Right kidney (tissue), 1 donor: Measurements from ENCODE around the gene INTS13.
"Not testable (repeated sequence)": the region's sequence is repeated elsewhere in the genome, so short reads cannot be mapped to it uniquely, and the experiment has no call there.

Experiments
- DNase-seq: peaks from one replicate; pipeline ENCODE4 v3.0.0-alpha.2; 2016

INTS13 gene

DNA sequence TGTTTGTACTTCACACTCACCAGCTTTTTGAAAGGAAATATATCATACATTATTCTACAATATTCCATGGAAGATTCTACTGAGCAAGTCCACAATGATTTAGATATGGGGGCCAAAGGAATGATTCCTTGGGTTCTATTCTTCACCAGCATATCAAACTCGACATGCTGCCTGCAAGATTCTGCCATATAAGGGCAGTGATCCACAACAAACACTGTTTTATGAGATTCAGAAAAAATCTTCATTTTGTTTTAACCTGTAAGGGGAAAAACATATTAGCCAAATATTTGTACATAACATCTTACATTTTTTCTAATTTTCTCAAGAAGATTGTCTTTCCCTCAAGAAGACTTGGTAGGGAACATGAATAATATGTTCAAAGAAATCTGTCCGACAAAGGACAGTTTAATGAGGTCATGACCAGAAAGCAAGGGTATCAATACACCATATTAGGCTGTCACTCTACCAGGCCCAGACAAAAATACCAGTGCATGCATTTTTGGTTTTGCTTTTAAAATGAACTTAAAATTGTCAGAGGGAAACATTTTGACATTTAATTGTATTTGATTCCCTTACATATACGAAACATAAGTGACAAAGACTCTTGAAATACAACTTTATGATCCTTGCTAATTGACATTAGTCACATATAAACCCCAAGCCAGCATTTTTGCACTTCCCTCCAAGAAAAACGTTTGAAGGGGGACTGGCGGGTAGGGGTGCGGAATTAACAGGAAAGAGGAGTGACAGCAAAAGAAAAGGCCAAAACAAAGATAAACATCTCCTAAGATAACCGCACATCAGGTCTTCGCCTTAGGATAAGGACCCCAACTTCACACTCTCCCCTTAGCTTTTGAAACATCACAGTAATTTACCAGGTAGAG lies 980 bp downstream of the INTS13 start:
- peak; percentile 13 for DNase-seq

DNA sequence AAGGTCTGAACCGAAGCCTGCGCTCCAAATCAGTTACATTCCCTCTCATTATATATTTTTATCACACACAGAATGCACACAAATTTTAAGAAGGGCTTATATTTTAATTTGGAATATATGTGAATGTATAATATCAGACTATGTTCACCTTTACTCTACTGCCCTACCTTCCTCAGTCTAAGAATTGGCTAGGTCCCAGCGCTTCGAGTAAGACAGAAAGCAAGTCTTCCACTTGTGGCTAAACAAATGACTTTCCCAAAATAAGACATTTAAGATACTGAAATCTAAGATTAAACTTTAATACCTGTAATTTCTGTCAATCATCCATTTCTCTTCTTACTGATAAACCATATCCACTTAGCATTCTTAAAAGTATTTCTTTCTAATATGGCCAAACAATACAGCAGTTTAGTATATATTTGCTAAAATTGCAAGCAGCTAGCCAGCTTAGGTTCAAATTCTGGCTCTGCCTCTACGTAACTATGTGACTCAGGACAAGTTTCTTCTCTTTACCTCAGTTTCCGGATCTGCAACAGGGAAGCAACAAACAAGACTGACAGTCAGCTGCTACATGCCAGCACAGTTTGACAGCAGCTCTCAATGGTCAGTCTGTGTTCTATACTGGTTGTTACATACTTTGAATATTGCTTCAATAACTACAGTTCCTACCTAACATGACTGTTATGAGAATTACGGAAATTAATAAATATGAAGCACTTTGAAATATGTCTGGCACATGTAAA lies 2.0 kb downstream of the INTS13 start:
- DNase-seq, result no peak

DNA sequence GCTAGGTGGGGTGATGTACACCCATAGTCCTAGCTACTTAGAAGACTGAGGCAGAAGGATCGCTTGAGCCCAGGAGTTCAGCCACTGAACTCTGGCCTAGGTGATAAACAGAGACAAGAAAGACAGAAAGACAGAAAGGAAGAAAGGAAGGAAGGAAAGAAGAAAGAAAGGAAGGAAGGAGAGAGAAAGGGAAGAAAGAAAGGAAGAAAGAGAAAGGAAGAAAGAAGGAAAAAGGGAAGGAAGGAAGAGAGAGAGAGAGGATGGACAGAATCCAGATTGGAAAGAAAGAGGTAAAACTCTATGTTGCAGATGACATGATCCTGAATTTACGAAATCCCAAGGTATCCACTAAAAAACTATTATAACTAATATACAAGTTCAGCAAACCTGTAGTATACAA lies 8.2 kb downstream of the INTS13 start:
- no peak for DNase-seq

DNA sequence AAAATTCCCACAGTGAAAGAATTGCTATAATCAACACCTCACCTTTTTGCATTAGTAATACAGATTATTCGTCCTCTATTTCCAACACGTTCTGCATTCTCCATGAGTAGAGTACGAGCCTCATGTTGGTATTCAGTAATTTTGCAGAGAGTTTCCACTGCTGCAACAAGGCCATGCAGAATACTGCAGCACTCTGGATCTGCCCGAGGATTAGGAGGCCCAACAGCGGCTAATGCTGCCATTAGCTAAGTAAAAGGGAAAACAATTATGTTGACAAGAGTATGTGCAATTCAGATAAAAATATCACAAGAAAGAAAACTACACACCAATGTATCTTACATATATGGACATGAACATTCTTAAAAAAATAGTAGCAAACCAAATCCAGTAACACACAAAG lies 9.1 kb downstream of the INTS13 start:
- no peak for DNase-seq

DNA sequence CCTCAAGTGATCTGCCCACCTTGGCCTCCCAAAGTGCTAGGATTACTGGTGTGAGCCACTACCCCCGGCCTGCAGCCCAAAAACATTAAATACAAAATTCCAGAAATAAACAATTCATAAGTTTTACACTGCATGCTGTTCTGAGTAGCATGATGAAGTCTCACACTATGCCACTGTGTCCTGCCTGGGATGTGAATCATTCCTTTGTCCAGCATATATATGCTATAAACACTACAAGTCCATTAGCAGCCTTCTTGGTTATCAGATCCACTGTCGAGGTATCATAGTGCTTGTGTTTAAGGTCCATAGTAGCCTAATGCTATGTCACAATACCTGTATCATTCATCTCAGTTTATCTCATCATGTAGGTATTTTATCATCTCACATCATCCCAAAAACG lies 15.9 kb downstream of the INTS13 start:
- no peak for DNase-seq

DNA sequence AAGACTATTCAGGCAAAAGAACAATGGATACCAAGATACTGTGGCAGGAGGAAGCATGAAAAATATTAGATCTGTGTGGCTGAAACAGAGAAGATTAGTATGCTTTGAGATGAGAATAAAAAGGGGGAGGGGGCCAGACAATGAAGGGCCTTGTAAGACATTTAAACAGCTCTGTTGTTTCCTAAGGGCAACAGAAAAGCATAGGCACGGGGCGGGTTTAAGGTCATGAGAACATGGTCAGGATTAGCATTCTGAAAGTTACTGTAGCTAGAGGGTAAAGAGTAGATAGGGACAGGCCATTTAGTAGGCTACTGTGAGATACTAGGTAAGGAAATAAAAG lies 18.6 kb downstream of the INTS13 start:
- DNase-seq, result no peak

DNA sequence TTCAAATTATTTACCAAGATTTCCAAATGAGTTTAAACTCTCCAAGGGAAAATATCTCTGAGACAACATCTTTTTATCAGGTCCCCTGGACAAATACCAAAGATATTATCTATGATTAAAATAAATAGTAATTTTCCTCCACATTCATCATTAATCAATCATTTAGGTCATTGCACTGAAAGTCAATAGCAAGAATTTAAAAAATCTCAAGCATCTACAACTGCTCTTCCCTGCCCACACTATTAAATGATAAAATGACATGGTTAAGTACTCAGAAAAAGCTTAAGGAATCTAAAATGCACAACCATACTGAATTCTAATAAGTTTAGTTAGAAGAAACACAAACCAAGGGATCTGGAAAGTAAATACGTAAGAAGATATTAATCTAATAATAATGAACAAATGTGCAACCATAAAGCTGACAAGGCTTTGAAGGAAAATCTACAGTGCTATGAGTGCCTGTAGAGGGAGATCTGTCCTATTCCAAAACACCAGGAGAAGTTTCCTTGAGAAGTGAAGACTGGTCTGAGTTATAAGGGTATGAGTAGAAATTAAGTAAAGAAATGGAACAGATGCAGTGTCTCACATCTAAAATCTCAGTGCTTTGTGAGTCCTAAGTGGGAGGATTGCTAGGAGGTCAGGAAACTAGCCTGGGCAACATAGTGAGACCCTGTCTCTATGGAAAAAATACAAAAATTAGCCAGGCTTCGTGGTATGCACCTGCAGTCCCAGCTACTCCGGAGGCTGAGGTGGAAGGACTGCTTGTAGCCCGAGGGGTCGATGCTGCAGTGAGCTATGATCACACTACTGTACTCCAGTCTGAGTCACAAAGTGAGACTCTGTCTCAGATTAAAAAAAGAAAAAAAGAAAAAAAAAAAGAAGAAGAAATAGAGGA lies 19.2 kb downstream of the INTS13 start:
- DNase-seq, result no peak

DNA sequence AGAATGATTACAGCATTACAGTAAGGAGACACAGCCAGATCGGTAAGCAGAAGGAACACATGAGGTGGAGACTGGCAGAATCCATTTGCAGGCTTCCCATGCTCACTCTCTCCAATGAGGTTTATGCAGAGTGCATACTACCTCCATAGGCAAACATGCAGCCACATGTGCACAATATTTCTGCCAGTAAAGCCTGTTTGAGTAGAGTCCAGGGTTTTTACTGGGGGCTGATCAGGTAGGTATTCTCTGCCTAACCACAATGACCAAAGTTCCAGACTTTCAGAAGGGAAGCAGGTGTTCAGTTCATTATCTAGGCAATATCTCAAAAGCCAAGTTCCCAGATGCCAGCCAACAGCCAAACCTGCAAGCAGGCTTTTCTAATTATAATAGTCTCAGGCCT lies 31.1 kb downstream of the INTS13 start:
- DNase-seq, result no peak

DNA sequence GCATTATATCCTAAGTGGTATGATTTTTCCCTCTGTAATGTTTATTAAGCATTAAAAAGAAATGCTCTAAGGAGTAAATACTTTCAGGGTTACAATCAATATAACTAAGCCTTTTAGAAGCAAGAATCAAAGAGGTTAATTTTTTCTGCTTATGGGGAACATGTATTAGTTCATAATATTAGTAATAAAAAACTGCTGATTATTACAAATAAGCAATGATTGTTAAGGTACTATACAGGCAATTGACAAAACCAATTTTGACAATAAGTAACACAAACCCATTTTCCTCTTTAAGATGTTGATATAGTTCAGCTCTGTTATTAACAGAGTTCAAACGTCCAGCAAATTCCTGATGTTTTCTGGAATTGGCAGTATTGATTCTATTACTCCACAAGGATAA lies 31.8 kb downstream of the INTS13 start:
- no peak for DNase-seq

DNA sequence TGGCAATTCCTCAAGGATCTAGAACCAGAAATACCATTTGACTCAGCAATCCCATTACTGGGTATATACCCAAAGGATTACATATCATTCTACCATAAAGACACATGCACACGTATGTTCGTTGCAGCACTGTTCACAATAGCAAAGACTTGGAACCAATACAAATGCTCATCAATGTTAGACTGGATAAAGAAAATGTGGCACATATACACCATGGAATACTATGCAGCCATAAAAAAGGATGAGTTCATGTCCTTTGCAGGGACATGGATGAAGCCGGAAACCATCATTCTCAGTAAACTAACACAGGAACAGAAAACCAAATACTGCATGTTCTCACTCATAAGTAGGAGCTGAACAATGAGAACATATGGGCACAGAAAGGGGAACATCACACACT lies 34.4 kb downstream of the INTS13 start:
- DNase-seq, result not testable (repeated sequence)

DNA sequence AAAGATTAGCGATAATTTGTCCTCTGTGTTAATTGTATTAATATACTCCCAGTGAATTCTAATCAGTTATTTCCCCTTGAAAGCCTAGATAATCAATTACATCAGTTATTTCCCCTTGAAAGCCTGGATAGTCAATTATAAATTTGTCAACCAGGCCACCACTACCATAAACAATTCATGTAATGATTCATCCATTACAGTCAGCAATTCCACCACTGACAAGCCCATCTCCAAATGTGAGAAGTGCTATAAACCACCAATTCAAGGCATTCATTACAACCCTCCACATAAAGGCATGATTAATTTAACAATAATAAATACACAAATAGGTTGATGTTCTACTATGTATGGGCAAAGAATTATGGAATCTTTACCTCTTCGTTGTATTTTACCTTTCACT lies 40.9 kb downstream of the INTS13 start:
- DNase-seq, result no peak

DNA sequence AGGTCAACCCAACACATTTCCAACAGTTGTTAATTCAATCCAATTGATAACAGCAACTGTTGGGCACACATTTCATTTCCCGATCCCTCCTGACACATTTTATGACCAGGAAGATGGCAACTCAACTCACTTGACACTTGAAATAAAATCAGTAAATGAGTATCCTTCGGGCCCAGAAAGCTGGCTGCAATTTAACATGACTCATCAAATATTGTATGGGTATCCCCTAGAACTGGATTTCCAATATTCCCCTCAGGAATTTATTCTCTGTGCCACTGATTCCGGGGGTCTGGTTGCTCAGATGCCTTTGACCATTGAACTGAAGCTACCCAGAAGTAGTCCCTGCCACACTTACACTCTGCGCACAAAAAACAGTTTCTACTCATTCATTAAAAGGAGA lies 42.1 kb downstream of the INTS13 start:
- DNase-seq, result no peak

DNA sequence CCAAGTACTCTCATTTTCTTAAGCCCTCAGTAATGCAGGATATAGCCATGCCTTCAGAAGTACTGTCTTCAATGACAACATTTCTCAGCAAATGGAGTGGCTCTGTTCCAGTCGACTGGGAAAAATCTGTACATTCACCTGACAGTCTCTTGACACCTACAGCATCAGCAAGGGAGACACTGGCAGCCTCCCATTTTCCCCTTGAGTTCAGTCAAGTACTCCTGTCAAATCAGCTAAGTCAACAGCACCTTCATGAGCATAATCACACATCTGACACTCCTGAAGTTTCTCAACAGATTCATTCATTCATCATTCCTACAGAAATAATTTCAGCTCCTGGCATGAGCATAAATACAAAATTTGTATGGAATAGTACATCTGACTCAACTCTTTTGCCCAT lies 46.1 kb downstream of the INTS13 start:
- no peak for DNase-seq

DNA sequence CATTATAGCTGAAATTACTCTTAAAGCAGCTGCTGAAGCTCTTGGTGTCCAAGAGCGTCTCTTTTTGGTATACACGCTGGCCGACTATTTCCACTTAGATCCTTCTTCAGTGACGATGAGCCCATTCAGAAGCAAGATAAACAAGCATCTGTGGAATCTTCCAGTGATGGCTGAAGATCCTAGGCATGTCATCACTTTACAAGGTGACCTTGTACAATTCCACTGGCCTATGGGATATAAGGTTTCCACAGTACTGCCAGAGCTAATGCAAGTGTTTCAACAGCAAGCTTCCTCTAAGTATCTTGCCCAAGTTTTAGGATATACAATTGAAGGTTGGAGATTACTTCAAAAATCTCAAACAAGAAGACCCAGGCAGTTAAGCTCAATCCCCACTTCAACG lies 47.0 kb downstream of the INTS13 start:
- no peak for DNase-seq

DNA sequence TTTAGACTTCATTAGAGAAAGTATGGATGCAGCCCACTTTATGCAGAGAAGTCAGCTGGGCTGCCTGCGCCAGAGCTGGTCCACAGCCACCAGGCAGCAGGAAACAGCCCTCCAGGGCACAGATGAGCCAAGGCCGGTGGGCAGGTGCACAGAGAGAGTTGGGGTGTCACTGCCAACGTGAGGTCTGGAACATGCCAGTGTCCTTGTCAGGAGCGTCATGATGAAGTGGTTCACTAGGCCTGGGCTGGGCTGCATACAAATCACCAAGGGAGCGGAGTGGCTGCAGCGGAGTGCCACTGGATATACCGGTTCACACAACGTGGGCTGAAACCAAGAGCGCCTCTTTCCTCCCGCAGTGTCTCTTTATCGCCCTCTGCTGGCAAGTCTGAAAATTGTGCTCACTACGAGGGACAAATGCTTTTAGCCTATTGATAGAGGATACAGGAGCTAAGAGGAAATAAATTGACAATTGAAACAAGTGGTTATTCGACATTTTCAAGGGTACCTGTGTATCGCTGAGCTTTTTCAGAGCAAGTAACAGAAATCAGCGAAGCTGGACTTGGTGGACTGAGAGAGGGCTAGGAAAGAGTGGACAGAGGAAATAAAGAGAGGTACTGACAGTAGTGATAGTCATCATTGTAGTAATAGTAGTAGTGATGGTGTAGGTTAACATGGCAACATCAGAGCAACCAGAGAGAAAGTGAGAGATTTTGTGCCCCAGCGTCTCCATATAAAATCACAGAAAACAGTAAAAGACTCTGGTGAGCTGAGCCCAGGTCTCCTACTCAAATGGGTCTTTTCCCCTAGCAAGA lies 52.8 kb downstream of the INTS13 start:
- DNase-seq, result peak; percentile 71

DNA sequence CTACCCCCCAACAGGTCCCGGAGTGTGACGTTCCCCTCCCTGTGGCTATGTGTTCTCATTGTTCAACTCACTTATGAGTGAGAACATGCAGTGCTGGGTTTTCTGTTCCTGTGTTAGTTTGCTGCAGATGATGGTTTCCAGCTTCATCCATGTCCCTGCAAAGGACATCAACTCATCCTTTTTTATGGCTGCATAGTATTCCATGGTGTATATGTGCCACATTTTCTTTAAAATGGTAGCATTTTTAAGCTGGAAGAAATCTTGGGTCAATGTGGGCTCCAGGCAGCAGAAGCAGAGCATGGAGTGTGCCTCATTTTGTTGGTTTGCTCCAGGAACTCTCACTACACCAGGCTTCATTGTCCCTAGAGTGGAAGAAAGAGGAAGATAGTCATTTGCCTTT lies 57.2 kb downstream of the INTS13 start:
- no peak for DNase-seq

DNA sequence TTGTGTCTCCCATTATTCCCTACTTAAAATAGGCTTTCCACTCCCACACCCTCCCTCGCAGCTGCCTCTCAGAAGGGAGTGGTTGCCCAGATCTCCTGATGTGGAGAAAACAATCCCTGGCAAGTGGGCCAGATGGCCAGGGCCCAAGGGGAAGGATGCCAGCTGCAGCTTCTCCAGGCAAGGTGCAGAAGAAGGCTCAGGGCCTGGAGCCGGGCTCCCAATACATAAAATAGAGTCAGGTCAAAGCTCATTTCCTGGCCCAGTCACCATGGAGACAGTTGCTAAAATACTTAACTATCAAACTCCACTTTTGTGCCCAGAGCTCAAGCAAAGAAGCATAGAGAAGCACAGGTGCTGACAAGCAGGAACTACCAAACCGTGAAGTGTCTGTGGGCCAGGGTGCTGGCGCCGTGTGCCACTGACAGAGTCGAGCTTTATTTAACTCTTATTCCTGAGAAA lies 59.1 kb downstream of the INTS13 start:
- peak; percentile 40 for DNase-seq

DNA sequence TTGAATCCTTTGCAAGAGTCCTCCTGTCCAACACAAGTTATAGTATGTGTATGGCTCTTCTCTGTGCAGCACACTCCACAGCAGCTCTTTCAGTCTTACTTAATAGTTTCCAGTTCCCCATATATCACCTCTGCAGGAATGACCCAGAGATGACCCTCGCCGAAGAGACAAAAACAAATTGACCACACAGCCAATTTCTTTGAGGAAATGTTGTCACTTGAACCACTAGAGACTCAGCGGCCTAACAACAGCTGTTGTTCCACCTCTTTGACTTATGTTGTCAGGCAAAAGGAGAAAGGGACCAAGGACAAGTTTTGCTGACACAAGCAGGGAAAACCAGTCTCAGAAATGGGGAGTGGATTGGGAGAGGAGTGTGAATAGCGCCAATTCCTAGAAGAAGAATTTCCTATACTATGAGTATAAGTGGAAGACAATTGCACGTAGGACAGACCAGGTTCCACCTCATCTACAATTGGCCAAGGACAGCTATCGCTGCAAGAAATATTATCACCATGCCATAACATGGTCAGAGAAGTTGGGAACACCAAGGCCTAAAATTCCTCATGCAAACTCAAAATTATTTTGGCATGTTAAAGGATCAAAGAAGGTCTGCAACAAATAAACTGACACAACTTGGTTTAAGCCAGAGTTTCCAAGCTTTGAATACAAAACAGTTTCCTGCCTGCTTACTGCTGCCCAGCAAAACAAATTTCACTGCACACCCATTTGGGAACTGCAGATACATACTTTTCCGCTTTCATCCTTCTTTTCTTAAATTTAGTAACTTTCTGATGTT lies 63.1 kb downstream of the INTS13 start:
- DNase-seq, result no peak

DNA sequence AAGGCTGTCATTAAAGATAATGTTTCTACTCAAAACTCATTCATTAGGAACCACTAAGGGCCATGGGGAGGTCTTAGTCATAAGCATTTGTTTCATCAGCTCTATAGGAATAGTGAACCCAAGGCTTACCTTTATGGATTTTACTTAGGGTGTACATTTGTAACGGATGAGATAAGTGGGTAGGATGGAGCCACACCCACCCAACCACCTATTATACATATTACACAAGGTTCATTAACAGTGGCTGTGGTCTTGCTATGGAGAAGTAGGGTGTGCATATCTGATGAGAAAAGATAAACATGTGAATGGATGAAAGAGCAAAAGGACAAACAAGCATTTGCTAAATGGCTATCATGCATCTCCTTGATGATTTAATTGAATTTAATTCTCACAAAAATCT lies 65.2 kb downstream of the INTS13 start:
- DNase-seq, result no peak

DNA sequence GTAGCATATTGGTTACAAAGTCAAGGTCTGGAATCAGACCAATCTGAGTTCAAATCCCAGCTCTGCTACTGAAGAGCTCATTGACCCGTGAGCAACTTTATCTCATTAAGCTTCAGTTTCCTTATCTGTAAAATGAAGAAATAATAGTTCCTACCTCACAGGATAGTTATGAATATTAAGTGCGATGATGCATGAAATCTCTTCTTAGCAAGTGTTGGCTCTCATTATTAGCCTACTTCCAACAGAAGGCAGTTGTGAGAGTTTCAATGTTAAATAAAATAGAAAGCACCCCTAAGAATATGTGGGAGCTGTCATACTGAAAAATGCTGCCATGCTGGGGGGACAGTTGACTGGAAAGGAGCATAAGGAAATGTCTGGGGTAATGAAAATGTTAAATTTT lies 65.8 kb downstream of the INTS13 start:
- DNase-seq, result no peak
